Measurements from ENCODE around the gene LHFPL2. TPM values are rescaled to one million over a fixed set of nuclear protein-coding genes. Genes with fewer than 3 reads are reported as not detected.
A peak's percentile ranks its signal among the peaks of the same experiment; 100 is the strongest.

Gene LHFPL2
- total and polyA plus RNA-seq, 9 of the 15 experiments (the other 6 are each of a cell fraction or from before 2014, with no cell fraction given): 1.0 to 6.6 (median 4.6) TPM

DNA sequence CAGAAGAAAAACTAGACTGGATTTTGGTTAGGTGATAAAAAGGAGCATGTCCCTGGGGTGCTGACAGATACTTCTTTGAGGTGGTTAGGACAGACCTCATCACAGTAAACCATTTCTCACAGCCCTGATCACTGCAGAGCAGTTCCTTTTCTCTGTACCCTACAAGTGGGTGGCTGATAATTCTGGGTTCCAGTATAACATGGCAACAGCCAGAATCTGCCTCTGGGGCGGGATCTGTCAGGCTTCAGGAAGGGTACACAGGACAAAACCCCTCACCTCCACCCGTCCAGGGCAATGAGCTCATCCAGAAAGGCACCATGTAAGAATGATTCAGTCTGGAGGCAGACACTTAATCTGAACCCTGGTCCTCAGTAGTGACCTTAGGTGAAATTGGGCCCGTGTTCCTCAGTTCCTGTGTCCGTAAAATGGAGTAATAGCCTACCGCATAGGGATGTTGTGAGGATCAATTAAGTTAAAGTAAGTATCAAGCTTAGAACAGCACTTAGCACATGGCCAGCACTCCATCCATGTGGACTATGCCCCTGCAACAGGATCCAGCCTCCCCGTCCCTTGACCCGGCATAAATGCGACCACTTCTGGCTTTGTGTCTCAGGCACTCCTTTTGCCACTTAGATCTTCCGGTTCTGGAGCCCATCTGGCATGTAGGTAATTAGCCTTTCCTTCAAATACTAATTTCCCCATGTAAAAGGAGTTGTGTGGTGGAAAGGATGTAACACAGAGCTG lies 129.2 kb downstream of the LHFPL2 start:
- H3K4me3 ChIP-seq: no peak overlapping the region
- DNase-seq (ENCODE audit: extremely low read depth in 1 of 4, low spot score in 3 of 4) (no peak), ATAC-seq (no peak), FAIRE-seq (no peak)
- BruUV-seq (replicated peaks): no TSS peak
- H3K9me3 ChIP-seq (replicated peaks; ENCODE audit: control insufficient read depth, insufficient read depth, low read depth, low read length): no peaks in the 10 kb centered on the region
- no peak overlapping the region for H3K27ac ChIP-seq (ENCODE audit: extremely low read depth, low read depth, low read length)
- TF ChIP-seq, protein P1, sequence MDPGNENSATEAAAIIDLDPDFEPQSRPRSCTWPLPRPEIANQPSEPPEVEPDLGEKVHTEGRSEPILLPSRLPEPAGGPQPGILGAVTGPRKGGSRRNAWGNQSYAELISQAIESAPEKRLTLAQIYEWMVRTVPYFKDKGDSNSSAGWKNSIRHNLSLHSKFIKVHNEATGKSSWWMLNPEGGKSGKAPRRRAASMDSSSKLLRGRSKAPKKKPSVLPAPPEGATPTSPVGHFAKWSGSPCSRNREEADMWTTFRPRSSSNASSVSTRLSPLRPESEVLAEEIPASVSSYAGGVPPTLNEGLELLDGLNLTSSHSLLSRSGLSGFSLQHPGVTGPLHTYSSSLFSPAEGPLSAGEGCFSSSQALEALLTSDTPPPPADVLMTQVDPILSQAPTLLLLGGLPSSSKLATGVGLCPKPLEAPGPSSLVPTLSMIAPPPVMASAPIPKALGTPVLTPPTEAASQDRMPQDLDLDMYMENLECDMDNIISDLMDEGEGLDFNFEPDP (CRISPR knock-in tag; IDR thresholded peaks at IDR 0.05): no peak
- TF ChIP-seq, protein P2, sequence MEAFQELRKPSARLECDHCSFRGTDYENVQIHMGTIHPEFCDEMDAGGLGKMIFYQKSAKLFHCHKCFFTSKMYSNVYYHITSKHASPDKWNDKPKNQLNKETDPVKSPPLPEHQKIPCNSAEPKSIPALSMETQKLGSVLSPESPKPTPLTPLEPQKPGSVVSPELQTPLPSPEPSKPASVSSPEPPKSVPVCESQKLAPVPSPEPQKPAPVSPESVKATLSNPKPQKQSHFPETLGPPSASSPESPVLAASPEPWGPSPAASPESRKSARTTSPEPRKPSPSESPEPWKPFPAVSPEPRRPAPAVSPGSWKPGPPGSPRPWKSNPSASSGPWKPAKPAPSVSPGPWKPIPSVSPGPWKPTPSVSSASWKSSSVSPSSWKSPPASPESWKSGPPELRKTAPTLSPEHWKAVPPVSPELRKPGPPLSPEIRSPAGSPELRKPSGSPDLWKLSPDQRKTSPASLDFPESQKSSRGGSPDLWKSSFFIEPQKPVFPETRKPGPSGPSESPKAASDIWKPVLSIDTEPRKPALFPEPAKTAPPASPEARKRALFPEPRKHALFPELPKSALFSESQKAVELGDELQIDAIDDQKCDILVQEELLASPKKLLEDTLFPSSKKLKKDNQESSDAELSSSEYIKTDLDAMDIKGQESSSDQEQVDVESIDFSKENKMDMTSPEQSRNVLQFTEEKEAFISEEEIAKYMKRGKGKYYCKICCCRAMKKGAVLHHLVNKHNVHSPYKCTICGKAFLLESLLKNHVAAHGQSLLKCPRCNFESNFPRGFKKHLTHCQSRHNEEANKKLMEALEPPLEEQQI (IDR thresholded peaks at IDR 0.05): no peak
- TF ChIP-seq NFXL1 (CRISPR knock-in tag; IDR thresholded peaks at IDR 0.05): no peak
- no peak for TF ChIP-seq SIN3B (IDR thresholded peaks at IDR 0.05; ENCODE audit: low read depth)
- TF ChIP-seq ZNF165 (CRISPR knock-in tag; IDR thresholded peaks at IDR 0.05; ENCODE audit: borderline replicate concordance): no peak
- no peak for TF ChIP-seq DACH1 (IDR thresholded peaks at IDR 0.05; ENCODE audit: partially characterized antibody)
- TF ChIP-seq ZNF764 (CRISPR knock-in tag; IDR thresholded peaks at IDR 0.05; ENCODE audit: low read depth): no peak
- TF ChIP-seq SPI1 (IDR thresholded peaks at IDR 0.05; ENCODE audit: borderline replicate concordance, low read depth, low read length): no peak
- no peak for TF ChIP-seq ZNF354B (CRISPR knock-in tag; IDR thresholded peaks at IDR 0.05)
- TF ChIP-seq, protein P3, sequence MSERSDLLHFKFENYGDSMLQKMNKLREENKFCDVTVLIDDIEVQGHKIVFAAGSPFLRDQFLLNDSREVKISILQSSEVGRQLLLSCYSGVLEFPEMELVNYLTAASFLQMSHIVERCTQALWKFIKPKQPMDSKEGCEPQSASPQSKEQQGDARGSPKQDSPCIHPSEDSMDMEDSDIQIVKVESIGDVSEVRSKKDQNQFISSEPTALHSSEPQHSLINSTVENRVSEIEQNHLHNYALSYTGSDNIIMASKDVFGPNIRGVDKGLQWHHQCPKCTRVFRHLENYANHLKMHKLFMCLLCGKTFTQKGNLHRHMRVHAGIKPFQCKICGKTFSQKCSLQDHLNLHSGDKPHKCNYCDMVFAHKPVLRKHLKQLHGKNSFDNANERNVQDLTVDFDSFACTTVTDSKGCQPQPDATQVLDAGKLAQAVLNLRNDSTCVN (CRISPR knock-in tag; IDR thresholded peaks at IDR 0.05): no peak
- no peak overlapping the region for H3K4me2 ChIP-seq (ENCODE audit: insufficient read depth, low read length)
- in situ Hi-C loops (cut with MboI) (loop anchor here (25.0 kb wide), 1 partner anchor 1893 kb away; the partner anchor contains the start of gene ZFYVE16), intact Hi-C loops (cut with micrococcal nuclease) (no loop called here)
- peak overlapping the region; percentile 14; the same call in 1 of the 2 replicates for H2AFZ ChIP-seq (ENCODE audit: low read depth, low read length)
- H3K36me3 ChIP-seq (ENCODE audit: control insufficient read depth, insufficient read depth, low read length): no peaks in the 10 kb centered on the region; the same call in 2 of the 3 replicates
- no peaks in the 10 kb centered on the region for H3K79me2 ChIP-seq (ENCODE audit: control insufficient read depth, insufficient read depth, low read length)
- H3K4me1 ChIP-seq (replicated peaks in 1 of 2; ENCODE audit: control insufficient read depth in 2 of 2, insufficient read depth in 2 of 2, low read length in 2 of 2): peaks cover 14 to 27% of the 10 kb centered on the region in 2 experiments; a peak in 4 of 5 replicates
- H4K20me1 ChIP-seq (replicated peaks; ENCODE audit: control insufficient read depth, insufficient read depth, low read length): no peaks in the 10 kb centered on the region
- ChIA-PET CTCF (ENCODE audit: low intra/inter-chr PET ratio) (no interaction called here), POLR2A (interaction anchor here (0.6 kb wide), 1 partner anchor 23 kb away, joined by 3 read pairs; no protein-coding TSS in a partner anchor)
- no peak overlapping the region for H3K9ac ChIP-seq (ENCODE audit: insufficient read depth in 1 of 2, low read depth in 2 of 2, low read length in 2 of 2)
- WGBS (ENCODE audit: insufficient coverage, low coverage, missing lambda C conversion rate): 76% methylated on average over 9 of the region's 9 CpGs
- H3K27me3 ChIP-seq (ENCODE audit: control insufficient read depth in 2 of 2, insufficient read depth in 2 of 2, low read length in 2 of 2): no peaks in the 10 kb centered on the region
- H3K9me1 ChIP-seq (ENCODE audit: control insufficient read depth, insufficient read depth, low read length): no peaks in the 10 kb centered on the region

All from K562 (cell line).